ENCODE data around the gene DCBLD2.
A peak's percentile ranks its signal among the peaks of the same experiment; 100 is the strongest.

DCBLD2 gene

DNA sequence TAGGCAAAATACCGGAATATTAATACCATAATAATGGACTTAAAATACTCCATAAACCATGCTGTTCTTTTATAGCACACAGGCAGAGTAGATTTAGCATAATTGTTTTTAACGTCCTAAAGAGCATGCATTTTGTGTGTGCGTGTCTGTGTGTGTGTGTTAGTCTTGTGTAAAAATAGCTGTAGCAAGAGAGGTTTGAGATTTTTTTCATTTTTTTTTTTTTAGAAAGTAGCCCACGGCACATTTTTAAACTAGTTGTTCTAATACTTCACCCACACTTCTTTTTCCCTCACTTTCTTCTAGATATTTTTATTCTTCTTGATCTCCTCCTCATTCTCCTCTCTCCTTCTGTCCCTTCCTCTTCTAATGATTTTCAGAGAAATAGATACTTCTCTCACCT lies 145.9 kb downstream of the DCBLD2 start:
- TF ChIP-seq TAF1 (IDR thresholded peaks at IDR 0.05; ENCODE audit: borderline replicate concordance, low read depth, low read length) (no peak), POLR2AphosphoS5 (IDR thresholded peaks at IDR 0.05; ENCODE audit: low read depth, low read length) (no peak), POLR2A (IDR thresholded peaks at IDR 0.05; ENCODE audit: low read depth, low read length) (no peak)
- DNase-seq (ENCODE audit: insufficient read length) (no peak), FAIRE-seq (no peak)

DNA sequence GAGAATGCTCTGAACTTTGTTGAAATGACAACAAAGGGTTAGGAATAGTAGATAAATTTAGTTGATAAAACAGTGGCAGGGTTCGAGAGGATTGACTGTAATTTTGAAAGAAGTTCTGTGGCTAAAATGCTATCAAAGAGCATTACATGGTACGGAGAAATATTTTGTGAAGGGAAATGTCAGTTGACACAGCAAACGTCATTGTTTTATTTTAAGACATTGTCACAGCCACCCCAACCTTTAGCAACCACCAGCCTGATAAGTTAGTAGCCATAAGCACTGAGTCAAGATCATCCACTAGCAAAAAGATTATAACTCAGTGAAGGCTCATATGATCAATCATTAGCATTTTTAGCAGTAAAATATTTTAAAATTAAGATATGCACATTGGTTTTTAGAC lies 147.0 kb downstream of the DCBLD2 start:
- TF ChIP-seq POLR2AphosphoS5 (IDR thresholded peaks at IDR 0.05; ENCODE audit: low read depth, low read length) (no peak), TAF1 (IDR thresholded peaks at IDR 0.05; ENCODE audit: borderline replicate concordance, low read depth, low read length) (no peak), POLR2A (IDR thresholded peaks at IDR 0.05; ENCODE audit: low read depth, low read length) (no peak)
- DNase-seq (ENCODE audit: insufficient read length) (no peak), FAIRE-seq (peak; percentile 54)

DNA sequence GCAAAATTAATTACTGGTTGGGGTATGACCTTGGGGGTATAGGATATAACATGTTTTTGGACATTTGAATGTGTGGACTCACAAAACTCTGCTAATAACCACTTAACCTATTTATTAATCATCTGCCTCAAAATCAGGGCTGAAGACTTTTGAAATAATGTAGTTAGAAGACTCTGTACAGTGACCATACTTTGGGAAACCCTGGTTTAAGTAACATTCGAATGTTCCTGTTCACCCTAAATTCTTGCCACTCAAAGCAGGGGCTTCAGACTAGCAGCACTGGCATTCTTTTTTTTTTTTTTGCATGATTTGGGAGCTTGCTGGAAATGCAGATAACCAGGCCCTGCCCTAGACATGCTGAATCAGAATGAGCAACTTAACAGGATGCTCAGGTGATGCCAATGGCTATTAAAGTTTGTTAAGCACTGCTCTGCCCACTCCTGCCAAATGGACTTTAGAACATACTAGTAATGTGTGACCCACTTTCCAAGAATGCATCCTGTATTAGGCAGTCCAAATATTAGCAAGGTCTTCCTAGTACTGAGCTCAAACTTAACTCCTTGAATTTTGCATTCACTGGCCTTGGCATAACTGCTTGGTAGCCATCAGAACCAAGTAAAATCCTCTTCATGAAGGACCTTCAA lies 151.1 kb downstream of the DCBLD2 start:
- FAIRE-seq (peak; percentile 54), DNase-seq (ENCODE audit: insufficient read length) (no peak)
- no peak for TF ChIP-seq POLR2A (IDR thresholded peaks at IDR 0.05; ENCODE audit: low read depth, low read length)
- no peak for TF ChIP-seq TAF1 (IDR thresholded peaks at IDR 0.05; ENCODE audit: borderline replicate concordance, low read depth, low read length)
- TF ChIP-seq POLR2AphosphoS5 (IDR thresholded peaks at IDR 0.05; ENCODE audit: low read depth, low read length): no peak

DNA sequence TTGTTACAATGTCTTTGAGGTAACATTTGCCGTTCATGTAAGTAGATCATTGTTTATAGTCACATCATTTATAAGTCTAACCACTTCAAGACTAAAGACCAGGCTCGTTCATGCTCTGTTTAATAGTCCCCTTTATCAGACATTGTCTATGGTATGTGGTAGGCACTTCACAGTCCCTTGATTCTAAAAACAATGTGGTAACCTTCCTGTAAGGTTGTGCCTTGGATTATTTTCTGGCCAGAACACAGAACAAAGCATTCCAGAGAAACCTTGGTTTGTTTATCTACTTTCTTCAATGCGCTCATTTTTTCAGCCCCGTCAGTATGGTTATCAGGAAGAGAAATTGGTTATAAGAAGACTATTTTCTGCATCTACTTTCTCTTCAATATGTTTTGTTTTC lies 154.6 kb downstream of the DCBLD2 start:
- no peak for DNase-seq (ENCODE audit: insufficient read length)
- peak; percentile 60 for FAIRE-seq
- TF ChIP-seq POLR2A (IDR thresholded peaks at IDR 0.05; ENCODE audit: low read depth, low read length) (no peak), POLR2AphosphoS5 (IDR thresholded peaks at IDR 0.05; ENCODE audit: low read depth, low read length) (no peak), TAF1 (IDR thresholded peaks at IDR 0.05; ENCODE audit: borderline replicate concordance, low read depth, low read length) (no peak)

DNA sequence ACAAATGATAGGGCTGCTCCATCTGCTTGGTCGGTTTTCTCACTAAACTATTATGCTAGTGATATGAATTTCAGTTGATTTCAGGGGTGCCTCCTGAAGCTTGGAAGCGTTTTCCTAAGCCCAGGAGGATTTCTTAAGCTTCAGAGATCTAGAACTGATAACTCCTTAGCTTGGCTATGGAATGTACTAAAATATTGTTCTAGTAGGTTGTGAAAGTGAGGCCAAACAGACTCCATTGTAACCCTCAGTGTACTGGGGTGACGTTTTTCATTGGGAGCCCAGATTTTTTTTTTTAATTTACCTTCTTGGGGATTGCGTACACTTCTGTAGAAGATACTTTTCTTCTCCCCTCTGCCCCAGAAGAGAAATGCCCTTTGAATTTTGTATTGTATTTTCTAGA lies 155.4 kb downstream of the DCBLD2 start:
- FAIRE-seq: no peak
- TF ChIP-seq TAF1 (IDR thresholded peaks at IDR 0.05; ENCODE audit: borderline replicate concordance, low read depth, low read length) (no peak), POLR2AphosphoS5 (IDR thresholded peaks at IDR 0.05; ENCODE audit: low read depth, low read length) (no peak), POLR2A (IDR thresholded peaks at IDR 0.05; ENCODE audit: low read depth, low read length) (no peak)

More for the DNA sequence above, 155.4 kb downstream of the DCBLD2 start:
- DNase-seq (ENCODE audit: insufficient read length): no peak
